GM08714 (cell line): ENCODE data around the gene CTCFL.

ENCODE experiments used
- H3K4me3 ChIP-seq: fragments of 200-500 bp; sonication (Bioruptor generic); 2 replicates; pipeline ENCODE4 v1.5.1; 2014; ENCODE audit warnings: mild to moderate bottlenecking, low read length, inconsistent platforms
- ZNF274 ChIP-seq: IDR thresholded peaks from 2 replicates; pipeline ENCODE4 v1.6.1; 2012; ENCODE audit warnings: mild to moderate bottlenecking, low read depth, low read length

The CTCFL gene

DNA sequence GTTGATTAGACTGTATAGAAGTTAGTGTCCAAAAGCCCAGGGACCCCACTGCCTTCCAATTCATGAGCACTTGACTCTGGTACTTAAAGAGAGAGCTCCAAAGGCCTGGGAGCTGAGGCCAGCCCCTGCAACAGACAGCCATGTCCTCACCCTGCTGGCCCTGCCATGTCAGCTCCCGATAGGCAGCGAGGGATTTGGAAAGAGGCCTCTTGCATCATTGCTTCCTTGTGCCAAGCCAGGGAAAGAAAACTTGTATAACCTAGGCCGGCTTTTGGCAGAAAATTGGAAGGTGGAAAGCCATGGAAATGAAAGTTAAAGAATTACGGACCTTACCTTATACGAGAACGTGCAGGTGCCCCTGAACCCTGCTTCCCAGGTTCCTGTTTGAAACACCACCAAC lies 27.5 kb upstream of the CTCFL start:
- no peak for TF ChIP-seq ZNF274
- H3K4me3 ChIP-seq: no peak overlapping the region

DNA sequence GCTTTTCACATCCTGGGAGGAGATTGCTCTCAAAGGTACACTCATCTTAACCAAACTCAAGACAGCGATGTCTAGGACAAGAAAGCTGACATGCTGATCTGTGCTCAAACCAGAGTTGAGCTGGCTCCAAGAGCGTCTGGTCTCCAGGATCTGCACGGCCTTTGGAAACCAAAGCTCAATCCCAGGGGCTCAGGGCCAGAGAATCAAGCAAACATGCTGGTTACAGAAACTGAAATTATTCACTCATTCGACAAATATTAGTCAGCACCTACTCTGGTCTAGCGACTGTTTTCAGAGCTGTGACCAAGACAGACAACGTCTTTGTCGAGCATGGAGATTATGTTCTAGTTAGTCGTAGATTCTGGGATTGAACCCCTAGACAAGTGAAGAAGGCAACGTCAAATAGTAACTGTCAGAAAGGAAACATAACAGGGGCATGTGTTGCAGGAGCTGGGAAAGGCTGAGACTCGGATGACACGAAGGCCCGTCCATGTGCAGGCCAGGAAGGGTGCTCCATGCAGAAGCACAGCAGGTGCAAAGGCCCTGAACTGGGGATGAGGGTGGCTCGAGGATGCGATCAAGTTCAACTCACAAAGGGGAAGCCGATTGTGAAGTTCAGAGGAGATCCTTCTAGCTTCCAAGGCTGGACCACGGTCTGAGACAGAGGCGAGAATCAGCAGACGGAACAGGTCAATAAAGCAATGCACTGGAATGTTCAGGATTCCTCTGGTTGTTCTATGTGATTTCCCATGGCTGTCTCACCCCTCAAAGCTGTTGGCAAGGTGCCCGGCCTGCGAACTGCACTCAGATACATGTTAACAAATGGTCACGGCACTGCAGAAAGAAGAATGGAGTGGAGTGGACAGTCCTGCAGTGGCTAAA lies 23.5 kb upstream of the CTCFL start:
- TF ChIP-seq ZNF274: no peak
- no peak overlapping the region for H3K4me3 ChIP-seq

- no peak overlapping the region for H3K4me3 ChIP-seq
- no peak for TF ChIP-seq ZNF274
Measured at GRCh38 chr20:57546956-57547649, 22.2 kb upstream of the CTCFL start.

- H3K4me3 ChIP-seq: no peak overlapping the region
- TF ChIP-seq ZNF274: no peak
Measured at GRCh38 chr20:57545927-57546662, 21.2 kb upstream of the CTCFL start.

- H3K4me3 ChIP-seq: no peak overlapping the region
- no peak for TF ChIP-seq ZNF274
Measured at GRCh38 chr20:57544838-57545564, 20.1 kb upstream of the CTCFL start.

GRCh38 chr20:57543754-57544153 lies 18.8 kb upstream of the CTCFL start:
- no peak for TF ChIP-seq ZNF274
- H3K4me3 ChIP-seq: no peak overlapping the region

GRCh38 chr20:57540890-57541580 lies 16.1 kb upstream of the CTCFL start:
- no peak for TF ChIP-seq ZNF274

GRCh38 chr20:57539889-57540288 lies 14.9 kb upstream of the CTCFL start:
- no peak for TF ChIP-seq ZNF274

More at GRCh38 chr20:57540890-57541580, 16.1 kb upstream of the CTCFL start:
- no peak overlapping the region for H3K4me3 ChIP-seq

DNA sequence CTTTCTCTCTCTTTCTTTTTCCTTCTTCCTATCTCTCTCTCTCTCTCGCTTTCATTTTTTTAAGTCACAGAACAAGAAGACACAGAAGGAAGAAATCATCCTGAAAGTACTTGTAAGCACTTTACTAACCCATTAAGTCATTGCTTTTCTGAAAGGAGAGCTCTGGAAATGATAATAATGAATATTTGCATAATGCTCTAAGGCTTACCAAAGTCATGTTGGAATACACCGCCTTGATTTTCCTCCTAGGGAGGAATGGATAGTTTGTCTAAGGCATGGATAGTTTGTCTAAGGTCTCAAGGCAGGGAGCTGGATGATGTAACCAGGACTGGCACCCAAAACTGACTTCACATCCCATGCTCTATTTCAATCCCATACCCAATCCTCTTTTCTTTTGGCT lies 12.9 kb upstream of the CTCFL start:
- H3K4me3 ChIP-seq: no peak overlapping the region
- TF ChIP-seq ZNF274: no peak

More at GRCh38 chr20:57539889-57540288, 14.9 kb upstream of the CTCFL start:
- no peak overlapping the region for H3K4me3 ChIP-seq

GRCh38 chr20:57536771-57537724 lies 12.1 kb upstream of the CTCFL start:
- TF ChIP-seq ZNF274: no peak
- H3K4me3 ChIP-seq: no peak overlapping the region

GRCh38 chr20:57536120-57536708 lies 11.3 kb upstream of the CTCFL start:
- TF ChIP-seq ZNF274: no peak
- no peak overlapping the region for H3K4me3 ChIP-seq

GRCh38 chr20:57535297-57535696 lies 10.4 kb upstream of the CTCFL start:
- H3K4me3 ChIP-seq: no peak overlapping the region
- no peak for TF ChIP-seq ZNF274
